ENCODE measurements around the gene ARHGAP31. TPM values are rescaled to one million over a fixed set of nuclear protein-coding genes. Genes with fewer than 3 reads are reported as not detected.
A peak's percentile ranks its signal among the peaks of the same experiment; 100 is the strongest.
"Not testable (repeated sequence)": the region's sequence is repeated elsewhere in the genome, so short reads cannot be mapped to it uniquely, and the experiment has no call there.

Gene ARHGAP31
- total and polyA plus RNA-seq, 10 donors, result 2.0 to 38.0 (median 25.3) TPM

GRCh38 chr3:119301662-119302061, 7.5 kb downstream of the ARHGAP31 start:
- peaks cover 21 to 85% (median 57%) of the 10 kb centered on the region in 6 donors for H3K4me1 ChIP-seq
- no peak for DNase-seq
- intact Hi-C loops (cut with DNase I; ENCODE audit: low total_unique reads), result no loop called here

GRCh38 chr3:119302697-119303551, 8.7 kb downstream of the ARHGAP31 start:
- WGBS, 5 donors, result 48 to 67% (median 53%) methylated on average over 7 of the region's 7 CpGs
- TF ChIP-seq POLR2A (IDR thresholded peaks at IDR 0.05) (no peak), POLR2AphosphoS5 (IDR thresholded peaks at IDR 0.05) (no peak), CTCF (IDR thresholded peaks at IDR 0.05 in 8 of 11, conservative IDR thresholded peaks at IDR 0.05 in 3 of 11) (no peak)
- peak overlapping the region in 6 of 8 donors; percentile 14 to 52 (median 34) for H3K27ac ChIP-seq
- DNase-seq, result no peak
- peaks cover 0 to 9% (median 0%) of the 10 kb centered on the region in 6 donors for H3K36me3 ChIP-seq
- H3K4me1 ChIP-seq, result peaks cover 12 to 72% (median 45%) of the 10 kb centered on the region in 6 donors
- no peak overlapping the region for H3K4me3 ChIP-seq
- H3K9me3 ChIP-seq, result no peaks in the 10 kb centered on the region
- intact Hi-C loops (cut with DNase I; ENCODE audit: low total_unique reads), result no loop called here
- no peaks in the 10 kb centered on the region for H3K27me3 ChIP-seq (replicated peaks in 1 of 7)

More at GRCh38 chr3:119301662-119302061, 7.5 kb downstream of the ARHGAP31 start:
- Histone ChIP-seq H3K4me3 (no peak overlapping the region), H3K36me3 (peaks cover 0 to 9% (median 0%) of the 10 kb centered on the region in 6 donors), H3K27ac (peak overlapping the region in 4 of 8 donors; percentile 27 to 63 (median 60)), H3K9me3 (no peaks in the 10 kb centered on the region), H3K27me3 (replicated peaks in 1 of 7) (no peaks in the 10 kb centered on the region)
- WGBS, 5 donors, result 44 to 67% (median 55%) methylated on average over 3 of the region's 3 CpGs
- TF ChIP-seq POLR2A (IDR thresholded peaks at IDR 0.05) (no peak), CTCF (IDR thresholded peaks at IDR 0.05 in 8 of 11, conservative IDR thresholded peaks at IDR 0.05 in 3 of 11) (no peak), POLR2AphosphoS5 (IDR thresholded peaks at IDR 0.05) (no peak)

- intact Hi-C loops (cut with DNase I; ENCODE audit: low total_unique reads), result no loop called here
- no peak for DNase-seq
- Histone ChIP-seq H3K27me3 (replicated peaks in 1 of 7) (no peaks in the 10 kb centered on the region), H3K4me1 (peaks cover 12 to 60% (median 37%) of the 10 kb centered on the region in 6 donors), H3K27ac (peak overlapping the region in 1 of 8 donors; percentile 12), H3K4me3 (no peak overlapping the region), H3K9me3 (no peaks in the 10 kb centered on the region), H3K36me3 (peaks cover 0 to 13% (median 0%) of the 10 kb centered on the region in 6 donors)
- WGBS, 5 donors, result 70 to 82% (median 76%) methylated on average over 1 of the region's 1 CpG
- no peak for TF ChIP-seq POLR2AphosphoS5 (IDR thresholded peaks at IDR 0.05)
- no peak for TF ChIP-seq CTCF (IDR thresholded peaks at IDR 0.05 in 8 of 11, conservative IDR thresholded peaks at IDR 0.05 in 3 of 11)
- TF ChIP-seq POLR2A (IDR thresholded peaks at IDR 0.05), result no peak
Measured at GRCh38 chr3:119304201-119304713, 10.1 kb downstream of the ARHGAP31 start.

- H3K27ac ChIP-seq, result peak overlapping the region in 4 of 8 donors; percentile 10 to 36 (median 18)
- intact Hi-C loops (cut with DNase I; ENCODE audit: low total_unique reads), result no loop called here
- peaks cover 12 to 59% (median 37%) of the 10 kb centered on the region in 6 donors for H3K4me1 ChIP-seq
Measured at GRCh38 chr3:119305286-119305685, 11.1 kb downstream of the ARHGAP31 start.

GRCh38 chr3:119306378-119306777, 12.2 kb downstream of the ARHGAP31 start:
- H3K27me3 ChIP-seq (replicated peaks in 1 of 7); DNase-seq; H3K27ac ChIP-seq; H3K4me3 ChIP-seq; intact Hi-C loops (cut with DNase I; ENCODE audit: low total_unique reads); H3K9me3 ChIP-seq: not testable (repeated sequence)
- Histone ChIP-seq H3K4me1 (peaks cover 12 to 62% (median 31%) of the 10 kb centered on the region in 6 donors), H3K36me3 (peaks cover 0 to 13% (median 0%) of the 10 kb centered on the region in 6 donors)
- 91 to 96% (median 93%) methylated on average over 9 of the region's 9 CpGs for WGBS, 5 donors

More at GRCh38 chr3:119305286-119305685, 11.1 kb downstream of the ARHGAP31 start:
- WGBS, 5 donors, result 40 to 67% (median 45%) methylated on average over 1 of the region's 1 CpG
- H3K4me3 ChIP-seq, result no peak overlapping the region
- no peaks in the 10 kb centered on the region for H3K27me3 ChIP-seq (replicated peaks in 1 of 7)
- H3K36me3 ChIP-seq, result peaks cover 0 to 13% (median 0%) of the 10 kb centered on the region in 6 donors
- H3K9me3 ChIP-seq, result no peaks in the 10 kb centered on the region
- no peak for TF ChIP-seq CTCF (IDR thresholded peaks at IDR 0.05 in 8 of 11, conservative IDR thresholded peaks at IDR 0.05 in 3 of 11)
- DNase-seq, result no peak
